Suprapubic skin (tissue), 4 donors: ENCODE measurements around the gene CPS1. TPM values are rescaled to one million over a fixed set of nuclear protein-coding genes. Genes with fewer than 3 reads are reported as not detected.

Experiments used
- DNase-seq, 2 donors: peaks; one replicate each; pipeline ENCODE4 v3.0.0-alpha.2; 2019; ENCODE audit warnings: low spot score in 2 of 2
- H3K27ac ChIP-seq: fragments of 200-600 bp; sonication (generic); one replicate; pipeline ENCODE4 v1.5.1; 2019
- H3K27me3 ChIP-seq: fragments of 200-600 bp; sonication (generic); one replicate; pipeline ENCODE4 v1.5.1; 2019
- H3K36me3 ChIP-seq: fragments of 200-600 bp; sonication (generic); one replicate; pipeline ENCODE4 v1.5.1; 2019
- H3K4me1 ChIP-seq: fragments of 200-600 bp; sonication (generic); one replicate; pipeline ENCODE4 v1.5.1; 2019
- H3K4me3 ChIP-seq: fragments of 200-600 bp; sonication (generic); one replicate; pipeline ENCODE4 v1.5.1; 2019; ENCODE audit warnings: mild to moderate bottlenecking
- H3K9me3 ChIP-seq: fragments of 200-600 bp; sonication (generic); one replicate; pipeline ENCODE4 v1.5.1; 2019
- CTCF ChIP-seq, 2 donors: fragments of 200-600 bp in 1 of 2; fragments of 450-650 bp in 1 of 2; sonication (generic) in 1 of 2; IDR thresholded peaks; one replicate each; pipeline ENCODE4 v1.5.1; 2016 to 2019; ENCODE audit warnings: antibody characterized with exemption in 2 of 2, mild to moderate bottlenecking in 1 of 2, moderate library complexity in 1 of 2
- EP300 ChIP-seq: sonication (generic); formaldehyde crosslinking; IDR thresholded peaks from one replicate; pipeline ENCODE4 v1.6.1; 2017; ENCODE audit warnings: antibody characterized with exemption
- POLR2A ChIP-seq, 2 donors: fragments of 450-650 bp; IDR thresholded peaks; one replicate each; pipeline ENCODE4 v1.6.1; 2017; ENCODE audit warnings: antibody characterized with exemption in 2 of 2, mild to moderate bottlenecking in 2 of 2, moderate library complexity in 2 of 2
- POLR2AphosphoS5 ChIP-seq, 3 donors: sonication (generic); formaldehyde crosslinking; IDR thresholded peaks; one replicate each; pipeline ENCODE4 v1.6.1; 2017; ENCODE audit warnings: antibody characterized with exemption in 3 of 3
- WGBS: methylation state at CpG from one replicate; pipeline ENCODE4 v1.1.5; 2018; 5-methylcytosine and 5-hydroxymethylcytosine counted together
- total RNA-seq, 4 donors: library from RNA; depleted of rRNA; stranded (reverse); fragments of >200 nt; gene quantifications; one replicate each; pipeline ENCODE4 v1.1.0, GENCODE V29; 2016

Gene CPS1
- total RNA-seq, 4 donors from 2014 or later: 3.6 to 7.0 (median 5.5) TPM

- H3K9me3 ChIP-seq: no peaks in the 10 kb centered on the region
- no peak overlapping the region for H3K27ac ChIP-seq
- WGBS: 91% methylated on average over 3 of the region's 3 CpGs
- no peaks in the 10 kb centered on the region for H3K27me3 ChIP-seq
- no peaks in the 10 kb centered on the region for H3K36me3 ChIP-seq
- no peak overlapping the region for H3K4me3 ChIP-seq
- DNase-seq: no peak
- no peaks in the 10 kb centered on the region for H3K4me1 ChIP-seq
- TF ChIP-seq EP300 (no peak), POLR2A (IDR thresholded peaks at IDR 0.05) (no peak), CTCF (IDR thresholded peaks at IDR 0.05) (no peak), POLR2AphosphoS5 (IDR thresholded peaks at IDR 0.05) (no peak)
Observed at GRCh38 chr2:210531482-210531881, 24.9 kb upstream of the CPS1 start.

- WGBS: 79% methylated on average over 2 of the region's 2 CpGs
- Histone ChIP-seq H3K9me3 (no peaks in the 10 kb centered on the region), H3K4me3 (no peak overlapping the region), H3K27me3 (no peaks in the 10 kb centered on the region), H3K27ac (no peak overlapping the region), H3K4me1 (no peaks in the 10 kb centered on the region), H3K36me3 (no peaks in the 10 kb centered on the region)
- TF ChIP-seq EP300: no peak
- TF ChIP-seq POLR2AphosphoS5 (IDR thresholded peaks at IDR 0.05): no peak
- no peak for TF ChIP-seq CTCF (IDR thresholded peaks at IDR 0.05)
- DNase-seq: no peak
Observed at GRCh38 chr2:210533389-210533788, 23.0 kb upstream of the CPS1 start.

GRCh38 chr2:210534879-210535278 lies 21.5 kb upstream of the CPS1 start:
- 75% methylated on average over 1 of the region's 1 CpG for WGBS

GRCh38 chr2:210536973-210537650 lies 19.3 kb upstream of the CPS1 start:
- Histone ChIP-seq H3K9me3 (no peaks in the 10 kb centered on the region), H3K36me3 (no peaks in the 10 kb centered on the region), H3K27ac (no peak overlapping the region), H3K4me3 (no peak overlapping the region), H3K4me1 (no peaks in the 10 kb centered on the region), H3K27me3 (no peaks in the 10 kb centered on the region)
- 80% methylated on average over 2 of the region's 2 CpGs for WGBS
- DNase-seq: no peak
- TF ChIP-seq CTCF (IDR thresholded peaks at IDR 0.05) (no peak), POLR2AphosphoS5 (IDR thresholded peaks at IDR 0.05) (no peak), POLR2A (IDR thresholded peaks at IDR 0.05) (no peak), EP300 (no peak)

More at GRCh38 chr2:210534879-210535278, 21.5 kb upstream of the CPS1 start:
- Histone ChIP-seq H3K9me3 (no peaks in the 10 kb centered on the region), H3K27ac (no peak overlapping the region), H3K4me1 (no peaks in the 10 kb centered on the region), H3K4me3 (no peak overlapping the region), H3K36me3 (no peaks in the 10 kb centered on the region), H3K27me3 (no peaks in the 10 kb centered on the region)
- DNase-seq: no peak
- TF ChIP-seq POLR2A (IDR thresholded peaks at IDR 0.05) (no peak), POLR2AphosphoS5 (IDR thresholded peaks at IDR 0.05) (no peak), CTCF (IDR thresholded peaks at IDR 0.05) (no peak), EP300 (no peak)

GRCh38 chr2:210539035-210539434 lies 17.4 kb upstream of the CPS1 start:
- WGBS: 93% methylated on average over 2 of the region's 2 CpGs
- no peak for DNase-seq
- TF ChIP-seq CTCF (IDR thresholded peaks at IDR 0.05) (no peak), EP300 (no peak), POLR2AphosphoS5 (IDR thresholded peaks at IDR 0.05) (no peak), POLR2A (IDR thresholded peaks at IDR 0.05) (no peak)

More at GRCh38 chr2:210539035-210539434, 17.4 kb upstream of the CPS1 start:
- no peak overlapping the region for H3K27ac ChIP-seq
- H3K4me3 ChIP-seq: no peak overlapping the region
- H3K4me1 ChIP-seq: no peaks in the 10 kb centered on the region
- H3K27me3 ChIP-seq: no peaks in the 10 kb centered on the region
- no peaks in the 10 kb centered on the region for H3K9me3 ChIP-seq
- no peaks in the 10 kb centered on the region for H3K36me3 ChIP-seq
